ENCODE measurements around the gene ATXN1L.
"Not testable (repeated sequence)": the region's sequence is repeated elsewhere in the genome, so short reads cannot be mapped to it uniquely, and the experiment has no call there.

ATXN1L gene

DNA sequence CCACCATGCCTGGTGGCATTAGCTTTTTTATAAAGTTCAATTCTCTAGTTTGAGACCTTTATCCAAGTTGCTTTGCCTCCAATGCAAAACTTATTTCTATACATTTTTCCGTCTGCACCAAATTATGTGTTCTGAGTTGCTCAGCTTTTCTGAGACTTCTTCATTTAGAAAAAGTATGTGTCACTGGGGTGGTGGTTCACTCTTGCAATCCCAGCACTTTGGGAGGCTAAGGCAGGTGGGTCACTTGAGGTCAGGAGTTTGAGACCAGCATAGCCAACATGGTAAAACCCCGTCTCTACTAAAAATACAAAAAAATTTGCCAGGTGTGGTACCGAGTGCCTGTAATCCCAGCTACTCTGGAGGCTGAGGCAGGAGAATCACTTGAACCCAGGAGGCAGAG lies 14.1 kb upstream of the ATXN1L start:
- not testable (repeated sequence) for H3K36me3 ChIP-seq (ENCODE audit: insufficient read depth, low read length); H3K4me3 ChIP-seq (ENCODE audit: low read length); H3K9ac ChIP-seq (ENCODE audit: low read depth, low read length); H3K27me3 ChIP-seq (ENCODE audit: insufficient read depth, low read length); H3K27ac ChIP-seq (ENCODE audit: low read depth, low read length); H3K9me3 ChIP-seq (ENCODE audit: insufficient read depth, low read depth, low read length); H3K4me1 ChIP-seq (ENCODE audit: insufficient read depth, low read length)
- 91% methylated on average over 3 of the region's 3 CpGs for WGBS

DNA sequence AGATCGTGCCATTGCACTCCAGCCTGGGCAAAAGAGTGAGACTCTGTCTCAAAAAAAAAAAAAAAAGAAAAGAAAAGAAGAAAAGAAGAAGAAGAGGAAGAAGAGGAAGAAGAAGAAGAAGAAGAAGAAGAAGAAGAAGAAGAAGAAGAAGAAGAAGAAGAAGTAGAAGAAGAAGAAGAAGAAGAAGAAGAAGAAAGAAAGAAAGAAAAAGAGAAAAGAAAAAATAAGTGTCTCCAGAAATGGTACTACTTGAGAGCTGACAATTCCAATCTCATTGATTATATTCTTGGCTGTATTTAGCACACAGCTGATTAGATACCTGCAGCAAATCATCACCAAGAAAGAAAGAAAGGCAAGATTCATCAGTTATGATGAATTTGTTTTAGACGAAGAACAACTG lies 13.7 kb upstream of the ATXN1L start:
- H3K27me3 ChIP-seq (ENCODE audit: insufficient read depth, low read length); H3K36me3 ChIP-seq (ENCODE audit: insufficient read depth, low read length); H3K4me3 ChIP-seq (ENCODE audit: low read length); H3K4me1 ChIP-seq (ENCODE audit: insufficient read depth, low read length); H3K9ac ChIP-seq (ENCODE audit: low read depth, low read length); H3K27ac ChIP-seq (ENCODE audit: low read depth, low read length); H3K9me3 ChIP-seq (ENCODE audit: insufficient read depth, low read depth, low read length): not testable (repeated sequence)
- WGBS = 85% methylated on average over 2 of the region's 2 CpGs

DNA sequence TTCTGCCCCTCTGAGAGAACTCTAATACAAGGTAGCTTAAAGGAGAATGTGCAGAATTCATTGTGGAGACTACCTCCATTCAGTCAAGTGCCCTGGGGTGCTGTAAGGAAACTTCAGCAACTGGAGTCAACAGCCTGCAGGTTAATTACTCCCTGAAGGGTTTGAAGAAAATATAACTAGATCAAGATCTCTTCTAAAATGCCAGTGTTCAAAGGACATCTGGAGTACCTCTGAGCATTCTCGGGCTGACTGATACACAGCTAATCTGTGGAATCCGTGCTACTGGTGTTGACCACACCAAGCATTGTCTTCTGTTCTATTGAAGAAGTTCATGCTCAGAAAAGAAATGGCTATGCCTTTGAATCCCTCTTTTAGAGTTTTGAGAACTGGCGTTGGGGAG lies 11.5 kb upstream of the ATXN1L start:
- Histone ChIP-seq H3K4me3 (ENCODE audit: low read length) (no peak overlapping the region), H3K9ac (ENCODE audit: low read depth, low read length) (no peak overlapping the region), H3K36me3 (ENCODE audit: insufficient read depth, low read length) (no peaks in the 10 kb centered on the region), H3K27ac (ENCODE audit: low read depth, low read length) (no peak overlapping the region), H3K9me3 (ENCODE audit: insufficient read depth, low read depth, low read length) (no peaks in the 10 kb centered on the region), H3K27me3 (ENCODE audit: insufficient read depth, low read length) (no peaks in the 10 kb centered on the region), H3K4me1 (ENCODE audit: insufficient read depth, low read length) (no peaks in the 10 kb centered on the region)
- WGBS = 84% methylated on average over 3 of the region's 3 CpGs

DNA sequence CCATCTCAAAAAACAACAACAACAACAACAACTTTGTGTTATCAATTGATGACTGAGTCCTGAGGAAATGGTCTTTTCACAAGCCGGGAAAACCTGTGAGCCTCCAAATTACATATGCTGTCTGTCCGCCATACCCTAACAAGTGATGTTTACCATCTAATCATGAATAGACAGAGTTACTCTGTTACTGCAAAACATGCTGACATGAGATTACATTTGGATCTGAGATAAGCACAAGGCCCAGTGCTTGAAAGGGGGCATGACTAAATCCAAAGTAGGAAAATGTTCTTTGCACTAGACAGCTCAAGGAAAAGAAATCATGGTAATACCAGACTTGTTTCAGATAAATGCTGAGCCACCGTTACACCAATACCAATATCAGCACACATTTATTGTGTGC lies 8.6 kb upstream of the ATXN1L start:
- 97% methylated on average over 3 of the region's 3 CpGs for WGBS
- H3K27me3 ChIP-seq (ENCODE audit: insufficient read depth, low read length) = no peaks in the 10 kb centered on the region

DNA sequence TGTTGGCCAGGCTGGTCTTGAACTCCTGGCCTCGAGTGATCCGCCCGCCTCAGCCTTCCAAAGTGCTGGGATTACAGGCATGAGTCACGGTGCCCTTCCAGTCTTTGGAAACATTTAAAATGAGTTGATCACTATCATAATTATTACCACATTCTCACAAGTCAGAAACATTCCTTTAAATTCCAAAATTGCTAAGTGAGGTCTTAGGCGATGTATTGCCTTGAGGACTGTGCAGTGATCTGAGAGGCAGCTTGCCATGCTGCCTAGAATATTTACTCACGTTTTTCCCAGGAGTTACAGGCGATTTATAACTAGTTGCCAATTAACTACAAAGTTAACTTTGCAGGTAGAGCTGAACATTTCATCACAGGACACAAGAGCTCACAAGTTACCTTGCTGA lies 5.7 kb upstream of the ATXN1L start:
- no peak overlapping the region for H3K4me3 ChIP-seq (ENCODE audit: low read length)
- no peak overlapping the region for H3K27ac ChIP-seq (ENCODE audit: low read depth, low read length)
- no peaks in the 10 kb centered on the region for H3K36me3 ChIP-seq (ENCODE audit: insufficient read depth, low read length)
- no peak overlapping the region for H3K9ac ChIP-seq (ENCODE audit: low read depth, low read length)
- no peaks in the 10 kb centered on the region for H3K4me1 ChIP-seq (ENCODE audit: insufficient read depth, low read length)
- H3K9me3 ChIP-seq (ENCODE audit: insufficient read depth, low read depth, low read length) = no peaks in the 10 kb centered on the region
- H3K27me3 ChIP-seq (ENCODE audit: insufficient read depth, low read length) = no peaks in the 10 kb centered on the region
- WGBS = 82% methylated on average over 7 of the region's 7 CpGs

More for the DNA sequence above, 8.6 kb upstream of the ATXN1L start:
- Histone ChIP-seq H3K9me3 (ENCODE audit: insufficient read depth, low read depth, low read length) (no peaks in the 10 kb centered on the region), H3K4me3 (ENCODE audit: low read length) (no peak overlapping the region), H3K4me1 (ENCODE audit: insufficient read depth, low read length) (no peaks in the 10 kb centered on the region), H3K36me3 (ENCODE audit: insufficient read depth, low read length) (no peaks in the 10 kb centered on the region), H3K9ac (ENCODE audit: low read depth, low read length) (no peak overlapping the region), H3K27ac (ENCODE audit: low read depth, low read length) (no peak overlapping the region)

DNA sequence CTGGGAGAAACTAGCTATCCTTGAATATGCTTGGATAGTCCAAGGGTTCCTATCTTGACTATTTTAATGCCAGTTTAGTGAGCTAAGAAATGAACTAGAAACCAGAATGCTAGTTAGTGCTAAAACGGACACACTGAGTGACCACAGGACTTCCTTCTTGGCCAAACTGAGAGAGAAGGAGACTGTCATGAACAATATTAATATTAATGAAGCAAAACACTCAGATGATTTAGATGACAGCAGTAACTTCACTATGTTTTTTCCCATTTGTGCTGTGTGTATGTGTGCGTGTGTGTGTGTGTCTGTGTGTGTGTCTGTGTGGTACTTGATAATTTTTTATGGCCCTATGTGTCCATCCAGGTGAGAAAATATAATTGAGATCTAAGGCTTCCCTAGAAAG lies 2.2 kb upstream of the ATXN1L start:
- H3K9ac ChIP-seq (ENCODE audit: low read depth, low read length) = no peak overlapping the region

DNA sequence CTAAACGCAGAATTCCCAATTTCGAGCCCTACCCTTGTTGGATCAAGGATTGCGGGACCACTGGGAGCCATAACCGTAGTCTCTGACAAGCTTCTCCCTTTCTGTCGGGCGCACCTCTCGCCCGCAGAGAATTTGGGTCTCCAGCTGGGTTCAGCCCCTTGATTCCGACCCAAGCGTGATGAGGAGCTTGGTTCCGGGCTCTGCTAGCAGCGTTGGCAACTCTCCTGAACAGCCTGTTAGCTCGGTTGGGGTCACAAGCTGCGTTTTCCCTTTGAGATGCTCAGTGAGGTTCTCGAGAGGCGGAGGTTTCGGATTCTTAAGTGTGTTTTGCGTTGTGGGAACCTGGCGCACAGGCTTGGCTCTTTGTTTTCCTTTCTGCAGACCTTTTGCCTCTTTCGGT lies 655 bp downstream of the ATXN1L start:
- Histone ChIP-seq H3K4me3 (ENCODE audit: low read length) (peak overlapping the region; percentile 83), H3K36me3 (ENCODE audit: insufficient read depth, low read length) (peaks cover 36% of the 10 kb centered on the region), H3K9ac (ENCODE audit: low read depth, low read length) (peak overlapping the region; percentile 66), H3K9me3 (ENCODE audit: insufficient read depth, low read depth, low read length) (no peaks in the 10 kb centered on the region), H3K27ac (ENCODE audit: low read depth, low read length) (no peak overlapping the region; the same call in 1 of the 2 replicates), H3K4me1 (ENCODE audit: insufficient read depth, low read length) (peaks cover 7% of the 10 kb centered on the region; the same call in 1 of the 2 replicates), H3K27me3 (ENCODE audit: insufficient read depth, low read length) (no peaks in the 10 kb centered on the region)
- 2% methylated on average over 20 of the region's 20 CpGs for WGBS

More for the DNA sequence above, 2.2 kb upstream of the ATXN1L start:
- Histone ChIP-seq H3K4me1 (ENCODE audit: insufficient read depth, low read length) (peaks cover 7% of the 10 kb centered on the region; the same call in 1 of the 2 replicates), H3K27ac (ENCODE audit: low read depth, low read length) (no peak overlapping the region), H3K4me3 (ENCODE audit: low read length) (no peak overlapping the region), H3K36me3 (ENCODE audit: insufficient read depth, low read length) (peaks cover 9% of the 10 kb centered on the region), H3K9me3 (ENCODE audit: insufficient read depth, low read depth, low read length) (no peaks in the 10 kb centered on the region), H3K27me3 (ENCODE audit: insufficient read depth, low read length) (no peaks in the 10 kb centered on the region)
- 74% methylated on average over 2 of the region's 2 CpGs for WGBS

DNA sequence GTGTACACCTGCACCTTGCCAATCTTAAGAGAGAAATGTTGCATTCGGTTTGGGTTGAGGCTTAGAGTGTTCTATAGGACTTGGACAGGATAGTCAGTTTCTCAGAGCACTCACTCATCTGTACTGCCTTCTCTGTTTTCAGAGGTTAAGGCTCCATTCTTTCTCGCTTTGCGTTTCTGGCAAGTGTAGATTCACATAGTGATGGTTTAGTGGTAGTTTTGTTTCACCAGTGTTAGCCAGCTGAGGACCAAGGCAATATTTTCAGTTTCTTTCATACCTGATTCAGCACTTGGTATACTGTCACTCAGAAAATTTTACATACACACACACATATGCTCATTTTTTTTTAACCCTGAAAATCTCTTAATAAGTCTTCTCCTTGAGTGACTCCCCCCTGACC lies 1.3 kb downstream of the ATXN1L start:
- Histone ChIP-seq H3K36me3 (ENCODE audit: insufficient read depth, low read length) (peaks cover 41% of the 10 kb centered on the region), H3K27ac (ENCODE audit: low read depth, low read length) (no peak overlapping the region), H3K27me3 (ENCODE audit: insufficient read depth, low read length) (no peaks in the 10 kb centered on the region), H3K4me1 (ENCODE audit: insufficient read depth, low read length) (peaks cover 7% of the 10 kb centered on the region; the same call in 1 of the 2 replicates), H3K9me3 (ENCODE audit: insufficient read depth, low read depth, low read length) (no peaks in the 10 kb centered on the region), H3K9ac (ENCODE audit: low read depth, low read length) (peak overlapping the region; percentile 66), H3K4me3 (ENCODE audit: low read length) (peak overlapping the region; percentile 83)
- WGBS = 85% methylated on average over 3 of the region's 3 CpGs

DNA sequence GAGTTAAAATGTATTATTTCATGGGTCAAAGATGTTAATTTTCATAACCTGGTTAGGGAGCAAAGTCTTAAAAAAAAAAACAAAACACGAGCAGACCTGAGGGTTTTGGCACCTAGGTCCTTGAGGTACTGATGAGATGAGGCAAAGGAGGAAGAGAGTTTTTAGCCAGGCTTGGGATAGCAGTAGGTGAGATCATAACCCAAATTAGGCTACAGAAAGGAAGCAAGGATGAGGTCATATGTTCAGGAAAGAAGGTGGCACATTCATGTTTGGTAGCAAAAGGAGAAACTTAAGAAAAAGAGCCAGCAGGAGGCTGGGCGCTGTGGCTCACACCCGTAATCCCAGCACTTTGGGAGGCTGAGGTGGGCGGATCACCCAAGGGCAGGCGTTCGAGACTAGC lies 2.8 kb downstream of the ATXN1L start:
- Histone ChIP-seq H3K36me3 (ENCODE audit: insufficient read depth, low read length) (peaks cover 49% of the 10 kb centered on the region), H3K4me1 (ENCODE audit: insufficient read depth, low read length) (peaks cover 7% of the 10 kb centered on the region; the same call in 1 of the 2 replicates), H3K4me3 (ENCODE audit: low read length) (no peak overlapping the region), H3K27ac (ENCODE audit: low read depth, low read length) (no peak overlapping the region), H3K9ac (ENCODE audit: low read depth, low read length) (no peak overlapping the region), H3K9me3 (ENCODE audit: insufficient read depth, low read depth, low read length) (no peaks in the 10 kb centered on the region), H3K27me3 (ENCODE audit: insufficient read depth, low read length) (no peaks in the 10 kb centered on the region)
- 94% methylated on average over 6 of the region's 6 CpGs for WGBS

DNA sequence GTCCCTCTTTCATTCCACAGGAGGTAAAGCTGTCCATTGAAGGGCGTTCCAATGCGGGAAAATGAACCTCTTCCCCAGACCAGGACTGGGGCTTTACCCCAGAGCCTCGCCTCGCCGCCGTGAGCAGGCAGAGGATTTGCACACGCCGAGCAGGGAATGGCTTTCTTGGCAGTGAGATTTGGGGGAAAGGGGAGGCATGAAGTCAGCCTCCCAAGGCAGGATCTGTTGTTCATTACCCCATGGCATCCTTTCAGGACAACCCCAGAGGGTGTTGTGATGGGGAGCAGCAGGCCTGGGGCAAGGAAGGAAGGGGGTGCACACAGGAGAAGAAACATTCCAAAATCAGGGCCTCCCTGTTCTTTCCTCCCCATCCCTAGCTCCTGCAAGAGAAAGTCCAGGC lies 6.0 kb downstream of the ATXN1L start:
- H3K4me3 ChIP-seq (ENCODE audit: low read length) = no peak overlapping the region
- no peak overlapping the region for H3K27ac ChIP-seq (ENCODE audit: low read depth, low read length)
- no peak overlapping the region for H3K9ac ChIP-seq (ENCODE audit: low read depth, low read length)
- H3K4me1 ChIP-seq (ENCODE audit: insufficient read depth, low read length) = peaks cover 5% of the 10 kb centered on the region; the same call in 1 of the 2 replicates
- H3K9me3 ChIP-seq (ENCODE audit: insufficient read depth, low read depth, low read length) = no peaks in the 10 kb centered on the region
- H3K36me3 ChIP-seq (ENCODE audit: insufficient read depth, low read length) = peaks cover 59% of the 10 kb centered on the region
- H3K27me3 ChIP-seq (ENCODE audit: insufficient read depth, low read length) = no peaks in the 10 kb centered on the region
- WGBS = 97% methylated on average over 8 of the region's 8 CpGs

DNA sequence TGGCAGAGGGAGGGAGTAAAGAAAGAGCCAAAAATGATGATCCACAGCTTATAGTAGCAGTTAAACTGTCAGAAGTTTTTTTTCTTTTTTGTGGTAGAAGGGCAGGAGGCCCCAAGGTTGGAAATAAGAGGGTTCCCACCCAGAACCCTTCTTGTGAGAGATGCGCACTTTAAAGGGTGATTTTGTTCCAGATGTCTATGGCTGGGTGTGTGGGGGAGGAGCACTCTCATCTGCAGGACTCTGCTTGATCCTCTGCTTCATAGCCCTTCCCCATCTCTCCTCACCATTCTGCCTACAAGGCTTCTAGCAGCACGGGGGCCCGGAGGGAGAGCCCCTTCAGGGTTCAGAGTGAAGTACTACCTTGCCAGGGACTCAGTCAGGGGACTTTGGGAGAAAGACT lies 6.4 kb downstream of the ATXN1L start:
- H3K4me1 ChIP-seq (ENCODE audit: insufficient read depth, low read length) = peaks cover 1% of the 10 kb centered on the region; the same call in 1 of the 2 replicates
- H3K4me3 ChIP-seq (ENCODE audit: low read length) = no peak overlapping the region
- H3K36me3 ChIP-seq (ENCODE audit: insufficient read depth, low read length) = peaks cover 59% of the 10 kb centered on the region
- H3K27ac ChIP-seq (ENCODE audit: low read depth, low read length) = no peak overlapping the region
- no peak overlapping the region for H3K9ac ChIP-seq (ENCODE audit: low read depth, low read length)
- H3K27me3 ChIP-seq (ENCODE audit: insufficient read depth, low read length) = no peaks in the 10 kb centered on the region
- H3K9me3 ChIP-seq (ENCODE audit: insufficient read depth, low read depth, low read length) = no peaks in the 10 kb centered on the region
- WGBS = 95% methylated on average over 3 of the region's 3 CpGs

DNA sequence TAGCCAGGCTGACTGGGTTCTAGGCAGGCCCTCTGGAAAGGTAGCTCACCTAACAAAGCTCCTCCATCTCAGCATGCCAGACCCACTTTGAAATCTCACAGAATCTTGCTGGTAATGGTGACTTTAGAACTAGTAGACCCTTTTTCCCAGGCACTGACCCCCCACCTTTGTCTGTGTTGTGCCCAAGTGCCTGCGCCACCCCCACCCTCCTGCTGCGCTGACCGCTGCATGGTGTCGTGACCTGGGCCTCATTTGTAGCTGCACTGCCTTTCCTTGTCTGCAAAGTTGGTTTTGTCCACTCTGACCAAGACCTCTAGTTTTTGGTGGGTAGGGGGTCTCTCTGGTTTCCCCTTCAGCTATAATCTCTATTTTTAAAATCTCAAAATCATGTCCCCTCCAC lies 6.8 kb downstream of the ATXN1L start:
- WGBS = 99% methylated on average over 4 of the region's 4 CpGs
- no peak overlapping the region for H3K9ac ChIP-seq (ENCODE audit: low read depth, low read length)
- H3K27ac ChIP-seq (ENCODE audit: low read depth, low read length) = no peak overlapping the region

More for the DNA sequence above, 6.8 kb downstream of the ATXN1L start:
- Histone ChIP-seq H3K36me3 (ENCODE audit: insufficient read depth, low read length) (peaks cover 59% of the 10 kb centered on the region), H3K27me3 (ENCODE audit: insufficient read depth, low read length) (no peaks in the 10 kb centered on the region), H3K9me3 (ENCODE audit: insufficient read depth, low read depth, low read length) (no peaks in the 10 kb centered on the region), H3K4me1 (ENCODE audit: insufficient read depth, low read length) (no peaks in the 10 kb centered on the region), H3K4me3 (ENCODE audit: low read length) (no peak overlapping the region)
